Ishikawa (cell line): ENCODE measurements around the gene HOXB3.

ENCODE experiments used
- CREB1 ChIP-seq: IDR thresholded peaks from 2 replicates; pipeline ENCODE4 v1.6.1; 2012; ENCODE audit warnings: low read depth
- EP300 ChIP-seq: IDR thresholded peaks from 2 replicates; pipeline ENCODE4 v1.6.1; 2012; ENCODE audit warnings: borderline replicate concordance
- FOXM1 ChIP-seq: IDR thresholded peaks from 2 replicates; pipeline ENCODE4 v1.6.1; 2012; ENCODE audit warnings: low read depth, borderline replicate concordance
- RAD21 ChIP-seq: IDR thresholded peaks from 2 replicates; pipeline ENCODE4 v1.6.1; 2012; ENCODE audit warnings: low read depth
- TAF1 ChIP-seq: IDR thresholded peaks from 2 replicates; pipeline ENCODE4 v1.6.1; 2012; ENCODE audit warnings: low read depth, mild to moderate bottlenecking
- YY1 ChIP-seq: IDR thresholded peaks from 2 replicates; pipeline ENCODE4 v1.6.1; 2012; ENCODE audit warnings: low read depth
- TF ChIP-seq, protein P1 (sequence below): IDR thresholded peaks from 2 replicates; pipeline ENCODE4 v1.6.1; 2012
- TF ChIP-seq, protein P2 (sequence below): IDR thresholded peaks from 2 replicates; pipeline ENCODE4 v1.6.1; 2012; ENCODE audit warnings: low read depth, mild to moderate bottlenecking
- TF ChIP-seq, protein P3 (sequence below): IDR thresholded peaks from 2 replicates; pipeline ENCODE4 v1.6.1; 2012

DNA sequence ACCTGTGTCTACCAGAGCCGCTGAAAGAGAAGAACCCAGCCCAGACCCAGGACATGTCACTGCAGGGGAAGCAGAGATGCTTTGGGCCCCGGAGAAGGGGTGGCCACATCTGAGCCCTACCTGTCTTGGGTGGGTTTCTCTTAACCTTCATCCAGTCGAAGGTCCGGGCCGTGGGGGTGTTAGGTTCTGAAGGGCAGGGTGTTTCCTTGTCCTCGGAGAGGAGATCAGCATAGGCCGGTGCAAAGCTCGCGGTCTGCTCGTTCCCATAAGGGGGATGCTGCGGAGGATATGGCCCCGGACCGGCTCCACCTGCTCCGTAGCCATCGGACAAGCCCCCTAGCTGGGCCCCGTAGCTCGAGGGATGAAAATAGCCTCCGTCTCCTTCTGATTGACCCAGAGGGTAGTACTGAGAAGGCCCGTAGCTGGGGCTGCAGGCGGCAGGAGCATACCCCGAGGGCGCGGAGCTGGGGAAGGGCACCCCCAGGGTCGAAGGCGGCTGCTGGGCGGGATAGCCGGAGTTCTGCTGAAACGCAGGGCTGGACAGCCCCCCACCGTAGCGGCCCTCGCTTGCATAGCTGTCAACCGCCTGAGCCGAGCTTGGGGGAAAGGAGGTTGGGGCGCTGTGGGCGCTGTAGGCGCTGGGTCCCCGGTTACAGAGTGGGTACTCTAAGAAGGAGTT lies 59.7 kb downstream of the HOXB3 start:
- TF ChIP-seq YY1 (no peak), FOXM1 (no peak), CREB1 (no peak), RAD21 (no peak), TAF1 (no peak), EP300 (no peak)
- TF ChIP-seq, protein P1, sequence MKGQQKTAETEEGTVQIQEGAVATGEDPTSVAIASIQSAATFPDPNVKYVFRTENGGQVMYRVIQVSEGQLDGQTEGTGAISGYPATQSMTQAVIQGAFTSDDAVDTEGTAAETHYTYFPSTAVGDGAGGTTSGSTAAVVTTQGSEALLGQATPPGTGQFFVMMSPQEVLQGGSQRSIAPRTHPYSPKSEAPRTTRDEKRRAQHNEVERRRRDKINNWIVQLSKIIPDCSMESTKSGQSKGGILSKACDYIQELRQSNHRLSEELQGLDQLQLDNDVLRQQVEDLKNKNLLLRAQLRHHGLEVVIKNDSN = no peak
- TF ChIP-seq, protein P2, sequence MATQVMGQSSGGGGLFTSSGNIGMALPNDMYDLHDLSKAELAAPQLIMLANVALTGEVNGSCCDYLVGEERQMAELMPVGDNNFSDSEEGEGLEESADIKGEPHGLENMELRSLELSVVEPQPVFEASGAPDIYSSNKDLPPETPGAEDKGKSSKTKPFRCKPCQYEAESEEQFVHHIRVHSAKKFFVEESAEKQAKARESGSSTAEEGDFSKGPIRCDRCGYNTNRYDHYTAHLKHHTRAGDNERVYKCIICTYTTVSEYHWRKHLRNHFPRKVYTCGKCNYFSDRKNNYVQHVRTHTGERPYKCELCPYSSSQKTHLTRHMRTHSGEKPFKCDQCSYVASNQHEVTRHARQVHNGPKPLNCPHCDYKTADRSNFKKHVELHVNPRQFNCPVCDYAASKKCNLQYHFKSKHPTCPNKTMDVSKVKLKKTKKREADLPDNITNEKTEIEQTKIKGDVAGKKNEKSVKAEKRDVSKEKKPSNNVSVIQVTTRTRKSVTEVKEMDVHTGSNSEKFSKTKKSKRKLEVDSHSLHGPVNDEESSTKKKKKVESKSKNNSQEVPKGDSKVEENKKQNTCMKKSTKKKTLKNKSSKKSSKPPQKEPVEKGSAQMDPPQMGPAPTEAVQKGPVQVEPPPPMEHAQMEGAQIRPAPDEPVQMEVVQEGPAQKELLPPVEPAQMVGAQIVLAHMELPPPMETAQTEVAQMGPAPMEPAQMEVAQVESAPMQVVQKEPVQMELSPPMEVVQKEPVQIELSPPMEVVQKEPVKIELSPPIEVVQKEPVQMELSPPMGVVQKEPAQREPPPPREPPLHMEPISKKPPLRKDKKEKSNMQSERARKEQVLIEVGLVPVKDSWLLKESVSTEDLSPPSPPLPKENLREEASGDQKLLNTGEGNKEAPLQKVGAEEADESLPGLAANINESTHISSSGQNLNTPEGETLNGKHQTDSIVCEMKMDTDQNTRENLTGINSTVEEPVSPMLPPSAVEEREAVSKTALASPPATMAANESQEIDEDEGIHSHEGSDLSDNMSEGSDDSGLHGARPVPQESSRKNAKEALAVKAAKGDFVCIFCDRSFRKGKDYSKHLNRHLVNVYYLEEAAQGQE = no peak
- TF ChIP-seq, protein P3, sequence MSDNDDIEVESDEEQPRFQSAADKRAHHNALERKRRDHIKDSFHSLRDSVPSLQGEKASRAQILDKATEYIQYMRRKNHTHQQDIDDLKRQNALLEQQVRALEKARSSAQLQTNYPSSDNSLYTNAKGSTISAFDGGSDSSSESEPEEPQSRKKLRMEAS = no peak
